AG10803 (cell line): Measurements from ENCODE around the gene GCN1.

Experiments used
- DNase-seq: peaks from one replicate; pipeline ENCODE4 v3.0.0; 2010; ENCODE audit warnings: low read depth
- H3K4me3 ChIP-seq: 2 replicates; pipeline ENCODE4 v1.5.1; 2011; ENCODE audit warnings: mild to moderate bottlenecking, low read length, control low read depth
- TF ChIP-seq, protein P1 (sequence below): conservative IDR thresholded peaks from 2 replicates; pipeline ENCODE4 v1.5.1; 2011; ENCODE audit warnings: mild to moderate bottlenecking, low read length, control low read depth, inconsistent platforms

The GCN1 gene

GRCh38 chr12:120150919-120151525 is 43.5 kb downstream of the GCN1 start:
- no peak overlapping the region for H3K4me3 ChIP-seq
- no peak for DNase-seq
- TF ChIP-seq, protein P1, sequence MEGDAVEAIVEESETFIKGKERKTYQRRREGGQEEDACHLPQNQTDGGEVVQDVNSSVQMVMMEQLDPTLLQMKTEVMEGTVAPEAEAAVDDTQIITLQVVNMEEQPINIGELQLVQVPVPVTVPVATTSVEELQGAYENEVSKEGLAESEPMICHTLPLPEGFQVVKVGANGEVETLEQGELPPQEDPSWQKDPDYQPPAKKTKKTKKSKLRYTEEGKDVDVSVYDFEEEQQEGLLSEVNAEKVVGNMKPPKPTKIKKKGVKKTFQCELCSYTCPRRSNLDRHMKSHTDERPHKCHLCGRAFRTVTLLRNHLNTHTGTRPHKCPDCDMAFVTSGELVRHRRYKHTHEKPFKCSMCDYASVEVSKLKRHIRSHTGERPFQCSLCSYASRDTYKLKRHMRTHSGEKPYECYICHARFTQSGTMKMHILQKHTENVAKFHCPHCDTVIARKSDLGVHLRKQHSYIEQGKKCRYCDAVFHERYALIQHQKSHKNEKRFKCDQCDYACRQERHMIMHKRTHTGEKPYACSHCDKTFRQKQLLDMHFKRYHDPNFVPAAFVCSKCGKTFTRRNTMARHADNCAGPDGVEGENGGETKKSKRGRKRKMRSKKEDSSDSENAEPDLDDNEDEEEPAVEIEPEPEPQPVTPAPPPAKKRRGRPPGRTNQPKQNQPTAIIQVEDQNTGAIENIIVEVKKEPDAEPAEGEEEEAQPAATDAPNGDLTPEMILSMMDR, result no peak

GRCh38 chr12:120148011-120148410 is 46.5 kb downstream of the GCN1 start:
- no peak overlapping the region for H3K4me3 ChIP-seq
- no peak for DNase-seq
- TF ChIP-seq, protein P1, result no peak

GRCh38 chr12:120145164-120145563 is 49.4 kb downstream of the GCN1 start:
- TF ChIP-seq, protein P1, result no peak
- no peak overlapping the region for H3K4me3 ChIP-seq
- DNase-seq, result no peak

DNA sequence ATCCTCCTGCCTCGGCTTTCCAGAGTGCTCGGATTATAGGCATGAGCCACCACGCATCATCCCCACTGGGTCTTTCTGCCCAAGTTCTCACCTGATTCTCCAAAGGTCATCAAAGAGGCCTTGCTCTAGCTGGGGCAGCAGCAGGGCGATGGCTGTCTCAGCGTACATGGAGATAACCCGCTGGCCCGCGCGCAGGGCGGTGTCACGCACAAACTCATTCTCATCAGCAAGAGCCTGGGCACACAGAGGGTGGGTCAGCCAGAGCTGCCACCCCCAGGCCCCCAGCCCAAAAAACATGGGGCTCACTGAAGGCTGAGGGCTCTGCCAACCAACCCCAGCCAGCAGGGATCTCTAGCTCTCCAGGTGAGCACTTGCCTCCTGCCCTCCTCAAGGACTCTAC is 50.3 kb downstream of the GCN1 start:
- no peak overlapping the region for H3K4me3 ChIP-seq
- DNase-seq, result no peak
- TF ChIP-seq, protein P1, result no peak

DNA sequence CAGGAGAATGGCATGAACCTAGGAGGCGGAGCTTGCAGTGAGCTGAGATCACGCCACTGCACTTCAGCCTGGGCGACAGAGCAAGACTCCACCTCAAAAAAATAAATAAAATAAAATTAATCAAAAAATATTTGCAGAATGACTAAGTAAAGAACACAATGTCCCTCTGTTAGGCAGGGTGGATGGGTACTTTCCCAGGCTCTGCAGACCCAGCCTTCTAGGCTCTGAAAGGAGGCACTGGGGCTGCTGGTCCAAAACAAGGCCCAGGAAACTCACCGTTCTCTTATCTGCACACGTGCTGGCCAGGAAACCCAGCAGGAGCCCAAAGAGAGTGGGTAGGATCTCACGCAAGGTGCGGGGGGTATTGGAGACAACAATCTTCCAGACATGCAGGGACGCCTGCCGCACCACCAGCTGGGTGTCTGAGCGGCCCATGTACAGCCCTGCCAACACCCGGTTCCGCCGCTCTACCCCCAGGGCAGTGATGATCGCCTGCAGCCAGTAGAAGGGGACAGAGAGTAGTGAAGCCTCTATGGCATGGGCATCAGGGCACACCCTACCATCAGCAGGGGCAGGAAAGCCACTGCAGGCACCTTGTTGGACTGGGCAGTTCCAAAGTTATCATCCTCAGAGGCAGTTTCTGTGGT is 52.2 kb downstream of the GCN1 start:
- TF ChIP-seq, protein P1, result no peak
- no peak overlapping the region for H3K4me3 ChIP-seq
- DNase-seq, result no peak

GRCh38 chr12:120141336-120141735 is 53.2 kb downstream of the GCN1 start:
- DNase-seq, result no peak

More at GRCh38 chr12:120141336-120141735, 53.2 kb downstream of the GCN1 start:
- no peak overlapping the region for H3K4me3 ChIP-seq
- TF ChIP-seq, protein P1, result no peak
